ENCODE measurements around the gene CIART.
"Not testable (repeated sequence)": the region's sequence is repeated elsewhere in the genome, so short reads cannot be mapped to it uniquely, and the experiment has no call there.

The CIART gene

DNA sequence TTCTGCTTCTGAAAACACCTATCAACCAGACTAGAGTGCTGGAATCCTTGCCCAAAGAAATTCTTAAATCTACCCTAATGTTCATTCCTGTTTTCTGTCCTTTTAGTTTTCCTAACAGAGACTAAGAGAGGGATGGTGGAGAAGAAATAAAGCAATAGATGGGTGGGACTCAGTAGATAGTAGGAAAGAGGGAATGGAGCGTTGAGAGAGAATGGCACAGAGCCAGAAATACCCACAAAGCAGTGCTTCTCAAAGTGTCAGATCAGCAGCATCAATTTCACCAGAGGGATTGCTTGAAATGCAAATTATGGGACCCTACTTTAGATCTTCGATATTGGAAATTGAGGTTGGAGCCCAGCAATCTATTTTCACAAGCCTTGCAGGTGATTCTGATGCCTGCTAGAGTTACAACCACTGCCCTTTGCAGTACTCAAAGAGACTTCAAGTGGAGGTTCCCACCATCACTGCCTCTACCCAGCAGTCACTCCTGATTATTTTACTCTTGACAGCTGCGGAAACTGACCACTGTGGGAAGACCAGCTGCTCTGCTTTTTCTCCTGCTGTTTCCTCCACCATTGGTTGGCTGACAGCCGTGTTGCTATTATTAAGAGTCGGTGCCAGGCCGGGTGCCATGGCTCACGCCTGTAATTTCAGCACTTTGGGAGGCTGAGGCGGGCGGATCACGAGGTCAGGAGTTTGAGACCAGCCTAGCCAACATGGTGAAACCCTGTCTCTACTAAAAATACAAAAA lies 27.6 kb downstream of the CIART start:
- DNase-seq (ENCODE audit: low read depth) = no peak
- TF ChIP-seq, protein P1, sequence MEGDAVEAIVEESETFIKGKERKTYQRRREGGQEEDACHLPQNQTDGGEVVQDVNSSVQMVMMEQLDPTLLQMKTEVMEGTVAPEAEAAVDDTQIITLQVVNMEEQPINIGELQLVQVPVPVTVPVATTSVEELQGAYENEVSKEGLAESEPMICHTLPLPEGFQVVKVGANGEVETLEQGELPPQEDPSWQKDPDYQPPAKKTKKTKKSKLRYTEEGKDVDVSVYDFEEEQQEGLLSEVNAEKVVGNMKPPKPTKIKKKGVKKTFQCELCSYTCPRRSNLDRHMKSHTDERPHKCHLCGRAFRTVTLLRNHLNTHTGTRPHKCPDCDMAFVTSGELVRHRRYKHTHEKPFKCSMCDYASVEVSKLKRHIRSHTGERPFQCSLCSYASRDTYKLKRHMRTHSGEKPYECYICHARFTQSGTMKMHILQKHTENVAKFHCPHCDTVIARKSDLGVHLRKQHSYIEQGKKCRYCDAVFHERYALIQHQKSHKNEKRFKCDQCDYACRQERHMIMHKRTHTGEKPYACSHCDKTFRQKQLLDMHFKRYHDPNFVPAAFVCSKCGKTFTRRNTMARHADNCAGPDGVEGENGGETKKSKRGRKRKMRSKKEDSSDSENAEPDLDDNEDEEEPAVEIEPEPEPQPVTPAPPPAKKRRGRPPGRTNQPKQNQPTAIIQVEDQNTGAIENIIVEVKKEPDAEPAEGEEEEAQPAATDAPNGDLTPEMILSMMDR (conservative IDR thresholded peaks at IDR 0.05; ENCODE audit: low read depth, low read length) = no peak
- H3K4me3 ChIP-seq (ENCODE audit: low read depth, low read length) = no peak overlapping the region

DNA sequence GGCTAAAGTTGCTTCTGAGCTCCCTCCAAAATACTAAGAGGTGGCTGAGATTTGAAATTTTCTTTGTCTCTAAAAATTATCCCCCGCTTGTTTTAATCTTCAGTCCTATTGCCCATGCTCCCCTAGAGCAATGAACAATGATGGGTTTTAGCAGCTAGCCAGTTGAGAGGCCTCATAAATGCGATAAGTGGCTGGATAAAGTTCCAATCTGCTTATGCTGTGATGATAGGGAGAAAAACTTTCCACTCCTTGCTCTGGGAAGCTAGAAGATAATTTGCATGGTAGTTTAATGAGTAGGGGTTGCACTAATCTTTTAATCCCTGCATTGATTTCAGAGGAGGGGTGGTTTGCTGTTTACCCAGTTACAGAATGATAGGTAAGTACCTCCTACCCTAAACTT lies 29.4 kb downstream of the CIART start:
- TF ChIP-seq, protein P1 (conservative IDR thresholded peaks at IDR 0.05; ENCODE audit: low read depth, low read length) = no peak
- H3K4me3 ChIP-seq (ENCODE audit: low read depth, low read length) = no peak overlapping the region
- DNase-seq (ENCODE audit: low read depth) = no peak

DNA sequence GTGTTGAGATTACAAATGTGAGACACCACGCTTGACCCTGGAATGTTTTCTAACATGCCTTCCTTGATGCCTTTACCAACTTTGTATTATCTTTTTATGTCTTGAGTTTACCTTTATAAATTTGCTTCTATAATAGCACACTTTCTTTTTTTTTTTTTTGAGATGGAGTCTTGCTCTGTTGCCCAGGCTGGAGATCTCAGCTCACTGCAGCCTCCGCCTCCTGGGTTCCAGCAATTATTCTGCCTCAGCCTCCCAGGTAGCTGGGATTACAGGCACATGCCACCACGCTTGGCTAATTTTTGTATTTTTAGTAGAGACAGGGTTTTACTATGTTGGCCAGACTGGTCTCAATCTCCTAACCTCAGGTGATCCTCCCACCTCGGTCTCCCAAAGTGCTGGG lies 32.3 kb downstream of the CIART start:
- not testable (repeated sequence) for H3K4me3 ChIP-seq (ENCODE audit: low read depth, low read length); DNase-seq (ENCODE audit: low read depth)

DNA sequence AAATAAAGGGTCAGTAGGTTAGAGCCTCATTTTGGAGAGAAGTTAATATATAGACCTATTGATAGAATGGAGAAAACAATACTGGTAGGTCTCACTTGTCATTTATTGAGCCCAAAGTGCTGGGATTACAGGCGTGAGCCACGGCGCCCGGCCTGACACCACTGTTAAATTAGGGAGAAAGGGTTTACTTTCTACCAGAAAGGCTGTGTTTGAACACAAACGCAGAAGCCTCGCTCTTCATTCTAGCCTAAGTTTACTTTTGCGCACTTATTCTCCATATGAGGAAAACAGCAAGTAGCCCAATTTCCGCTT lies 38.3 kb downstream of the CIART start:
- H3K4me3 ChIP-seq (ENCODE audit: low read depth, low read length) = peak overlapping the region; percentile 93
- TF ChIP-seq, protein P1 (conservative IDR thresholded peaks at IDR 0.05; ENCODE audit: low read depth, low read length) = no peak
- no peak for DNase-seq (ENCODE audit: low read depth)

DNA sequence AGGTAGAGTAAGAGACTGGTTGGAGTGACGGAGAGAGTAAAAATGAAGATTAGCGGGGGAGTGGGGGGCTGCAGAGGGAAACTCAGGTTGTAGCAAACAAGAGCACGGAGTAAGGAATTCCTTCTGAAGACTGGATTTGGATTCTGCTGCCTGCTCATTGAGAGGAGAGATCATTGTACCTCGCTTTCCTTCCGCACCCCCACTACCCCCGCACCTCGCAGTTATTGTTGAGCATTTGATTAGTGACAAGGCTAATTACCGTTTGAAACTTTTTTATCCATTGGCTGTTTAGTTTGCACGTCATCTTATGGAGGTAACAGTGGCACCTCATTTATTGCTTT lies 39.4 kb downstream of the CIART start:
- no peak for DNase-seq (ENCODE audit: low read depth)
- TF ChIP-seq, protein P1 (conservative IDR thresholded peaks at IDR 0.05; ENCODE audit: low read depth, low read length) = no peak
- H3K4me3 ChIP-seq (ENCODE audit: low read depth, low read length) = peak overlapping the region; percentile 93

DNA sequence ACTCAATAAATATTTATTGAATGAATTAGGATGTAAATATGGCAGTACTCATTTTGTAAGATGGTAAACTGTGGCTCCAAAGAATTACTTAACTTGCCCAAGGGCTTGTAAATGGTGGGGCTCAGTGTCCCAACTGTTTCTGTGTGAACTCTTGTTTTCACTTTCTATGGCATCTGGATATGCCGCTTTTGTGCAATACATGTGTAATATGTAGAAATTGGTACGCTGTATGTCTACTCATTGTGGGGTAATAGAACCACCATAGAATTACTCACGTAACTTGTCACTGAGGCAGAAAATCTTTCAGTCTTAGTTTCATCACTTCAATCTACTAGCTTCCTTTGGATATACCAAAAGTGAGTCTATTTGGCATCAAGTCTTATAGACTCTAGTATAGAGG lies 40.0 kb downstream of the CIART start:
- TF ChIP-seq, protein P1 (conservative IDR thresholded peaks at IDR 0.05; ENCODE audit: low read depth, low read length) = no peak
- peak; percentile 30 for DNase-seq (ENCODE audit: low read depth)
- peak overlapping the region; percentile 93 for H3K4me3 ChIP-seq (ENCODE audit: low read depth, low read length)

DNA sequence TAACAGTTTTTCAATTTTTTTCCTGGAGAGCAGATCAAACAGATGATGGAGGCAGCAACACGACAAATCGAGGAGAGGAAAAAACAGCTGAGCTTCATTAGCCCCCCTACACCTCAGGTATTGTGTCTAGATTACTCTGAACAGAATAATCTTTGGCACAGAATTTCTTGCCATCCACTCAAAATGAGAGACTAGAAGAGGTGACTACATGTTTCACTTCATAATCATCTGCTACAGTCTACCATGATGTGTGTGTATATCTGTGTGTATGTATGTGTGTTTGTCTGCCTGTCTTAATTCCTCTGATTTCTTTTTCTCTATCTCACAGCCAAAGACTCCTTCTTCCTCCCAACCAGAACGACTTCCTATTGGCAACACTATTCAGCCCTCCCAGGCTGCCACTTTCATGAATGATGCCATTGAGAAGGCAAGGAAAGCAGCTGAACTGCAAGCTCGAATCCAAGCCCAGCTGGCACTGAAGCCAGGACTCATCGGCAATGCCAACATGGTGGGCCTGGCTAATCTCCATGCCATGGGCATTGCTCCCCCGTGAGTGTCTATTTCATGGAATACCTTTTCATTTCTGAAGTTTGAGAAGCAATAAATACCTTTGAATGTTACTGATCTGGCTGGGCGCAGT lies 50.4 kb downstream of the CIART start:
- no peak for DNase-seq (ENCODE audit: low read depth)
- TF ChIP-seq, protein P1 (conservative IDR thresholded peaks at IDR 0.05; ENCODE audit: low read depth, low read length) = no peak
- no peak overlapping the region for H3K4me3 ChIP-seq (ENCODE audit: low read depth, low read length)

All from choroid plexus epithelial cell (primary cell).